Measurements from ENCODE around the gene EIF3D. TPM values are rescaled to one million over a fixed set of nuclear protein-coding genes. Genes with fewer than 3 reads are reported as not detected.

The EIF3D gene
- total RNA-seq, 1 experiment from 2014 or later = 481 TPM

DNA sequence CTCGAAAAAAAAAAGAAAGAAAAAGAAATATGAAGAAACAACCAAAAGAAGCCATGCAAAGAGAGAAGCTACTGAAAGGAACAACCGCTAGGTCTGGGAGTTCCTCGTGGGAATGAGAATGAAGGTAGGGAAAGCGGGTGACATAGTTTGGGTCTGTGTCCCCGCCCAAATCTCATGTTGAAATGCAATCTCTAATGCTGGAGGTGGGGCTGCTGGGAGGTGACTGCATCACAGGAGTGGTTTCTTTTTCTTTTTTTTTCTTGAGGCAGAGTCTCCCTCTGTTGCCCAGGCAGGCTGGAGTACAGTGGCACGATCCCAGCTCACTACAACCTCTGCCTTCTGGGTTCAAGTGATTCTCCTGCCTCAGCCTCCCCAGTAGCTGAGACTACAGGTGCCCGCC is 37.8 kb downstream of the EIF3D start:
- Histone ChIP-seq H2AFZ (ENCODE audit: low read length) (no peak overlapping the region), H3K4me2 (ENCODE audit: low read depth, low read length, poor library complexity, severe bottlenecking) (no peak overlapping the region), H3K79me2 (ENCODE audit: low read length) (no peaks in the 10 kb centered on the region), H4K20me1 (ENCODE audit: insufficient read depth, low read depth, low read length) (no peaks in the 10 kb centered on the region), H3K9ac (ENCODE audit: low read length) (no peak overlapping the region), H3K27me3 (ENCODE audit: low read length) (no peaks in the 10 kb centered on the region), H3K27ac (ENCODE audit: low read length) (no peak overlapping the region), H3K4me3 (ENCODE audit: low read length) (no peak overlapping the region), H3K9me2 (replicated peaks; ENCODE audit: insufficient read depth, low read length) (no peaks in the 10 kb centered on the region), H3K4me1 (ENCODE audit: low read length) (peaks cover 29% of the 10 kb centered on the region), H3K36me3 (ENCODE audit: insufficient read depth, low read length) (peaks cover 3% of the 10 kb centered on the region; the same call in 1 of the 2 replicates), H3K9me3 (ENCODE audit: low read length) (no peaks in the 10 kb centered on the region; the same call in 1 of the 2 replicates)
- DNase-seq = no peak

DNA sequence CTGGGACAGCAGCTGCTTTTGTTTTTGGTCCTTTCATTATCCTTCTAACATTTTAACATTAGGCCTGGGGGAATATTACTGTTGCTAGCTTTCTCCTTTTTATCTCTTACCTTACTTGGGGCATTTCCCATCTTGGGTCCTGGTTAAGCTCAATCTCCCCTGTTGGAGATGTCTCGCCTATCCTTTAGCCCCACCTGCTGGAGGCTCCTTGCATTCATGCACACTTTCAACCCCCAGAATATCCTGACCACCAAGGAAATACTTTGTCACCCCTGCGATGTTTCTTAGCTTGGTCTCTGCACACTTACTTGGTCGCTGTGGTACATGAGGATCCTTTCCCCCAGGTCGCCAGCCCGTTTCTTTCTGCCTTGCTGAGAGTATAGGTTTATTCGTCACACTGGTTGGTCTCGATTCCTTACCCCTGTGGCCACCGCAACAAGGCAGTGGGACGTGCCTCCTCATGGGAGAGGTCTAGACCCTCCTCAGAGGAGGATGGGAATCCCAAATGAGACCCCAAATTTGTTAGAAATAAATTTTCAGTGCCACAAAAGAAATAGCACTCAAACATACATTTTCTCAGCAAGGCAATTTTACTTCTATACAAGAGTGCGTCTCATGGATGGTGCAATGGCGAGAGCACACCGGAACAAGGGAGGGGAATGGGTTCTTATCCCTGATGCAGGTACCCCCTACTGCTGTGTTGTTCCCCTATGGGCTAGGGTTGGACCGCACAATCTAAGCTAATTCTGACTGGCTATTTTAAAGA is 42.2 kb downstream of the EIF3D start:
- Histone ChIP-seq H3K27ac (ENCODE audit: low read length) (no peak overlapping the region), H3K4me2 (ENCODE audit: low read depth, low read length, poor library complexity, severe bottlenecking) (no peak overlapping the region), H3K36me3 (ENCODE audit: insufficient read depth, low read length) (peaks cover 3% of the 10 kb centered on the region; the same call in 1 of the 2 replicates), H2AFZ (ENCODE audit: low read length) (no peak overlapping the region), H3K9ac (ENCODE audit: low read length) (no peak overlapping the region), H3K4me1 (ENCODE audit: low read length) (peaks cover 8% of the 10 kb centered on the region), H3K79me2 (ENCODE audit: low read length) (no peaks in the 10 kb centered on the region), H4K20me1 (ENCODE audit: insufficient read depth, low read depth, low read length) (no peaks in the 10 kb centered on the region), H3K4me3 (ENCODE audit: low read length) (no peak overlapping the region), H3K9me2 (replicated peaks; ENCODE audit: insufficient read depth, low read length) (no peaks in the 10 kb centered on the region), H3K9me3 (ENCODE audit: low read length) (no peaks in the 10 kb centered on the region; the same call in 1 of the 2 replicates), H3K27me3 (ENCODE audit: low read length) (no peaks in the 10 kb centered on the region)
- peak; percentile 82 for DNase-seq

- peaks cover 21% of the 10 kb centered on the region for H3K79me2 ChIP-seq (ENCODE audit: low read length)
- peak within 1 kb of the TSS; percentile 13; the same call in 1 of the 2 replicates for H2AFZ ChIP-seq (ENCODE audit: low read length)
- no peaks in the 10 kb centered on the region for H3K27me3 ChIP-seq (ENCODE audit: low read length)
- H3K9me2 ChIP-seq (replicated peaks; ENCODE audit: insufficient read depth, low read length) = no peaks in the 10 kb centered on the region
- H3K36me3 ChIP-seq (ENCODE audit: insufficient read depth, low read length) = peaks cover 4% of the 10 kb centered on the region
- H3K9ac ChIP-seq (ENCODE audit: low read length) = peak within 1 kb of the TSS; percentile 83
- peak within 1 kb of the TSS; percentile 81 for H3K4me2 ChIP-seq (ENCODE audit: low read depth, low read length, poor library complexity, severe bottlenecking)
- peak within 1 kb of the TSS; percentile 94 for H3K27ac ChIP-seq (ENCODE audit: low read length)
- peak; percentile 98 for DNase-seq
- peaks cover 18% of the 10 kb centered on the region for H3K4me1 ChIP-seq (ENCODE audit: low read length)
- H3K9me3 ChIP-seq (ENCODE audit: low read length) = no peaks in the 10 kb centered on the region
- H4K20me1 ChIP-seq (ENCODE audit: insufficient read depth, low read depth, low read length) = no peaks in the 10 kb centered on the region
- H3K4me3 ChIP-seq (ENCODE audit: low read length) = peak within 1 kb of the TSS; percentile 83
Observed at GRCh38 chr22:36481393-36482168, 47.4 kb downstream of the EIF3D start, which contains the start of gene TXN2. TXN2 (minus strand) TSS chr22:36481640; CDS start chr22:36480837, 803 bp downstream.

GRCh38 chr22:36480941-36481392 is 48.0 kb downstream of the EIF3D start:
- H3K4me1 ChIP-seq (ENCODE audit: low read length) = peaks cover 18% of the 10 kb centered on the region
- H3K36me3 ChIP-seq (ENCODE audit: insufficient read depth, low read length) = peaks cover 6% of the 10 kb centered on the region
- H3K4me2 ChIP-seq (ENCODE audit: low read depth, low read length, poor library complexity, severe bottlenecking) = peak overlapping the region; percentile 81
- no peaks in the 10 kb centered on the region for H3K9me2 ChIP-seq (replicated peaks; ENCODE audit: insufficient read depth, low read length)
- peaks cover 21% of the 10 kb centered on the region for H3K79me2 ChIP-seq (ENCODE audit: low read length)
- H2AFZ ChIP-seq (ENCODE audit: low read length) = peak overlapping the region; percentile 13; the same call in 1 of the 2 replicates
- H3K27ac ChIP-seq (ENCODE audit: low read length) = peak overlapping the region; percentile 94
- H3K9me3 ChIP-seq (ENCODE audit: low read length) = no peaks in the 10 kb centered on the region
- H3K9ac ChIP-seq (ENCODE audit: low read length) = peak overlapping the region; percentile 83
- DNase-seq = no peak
- no peaks in the 10 kb centered on the region for H3K27me3 ChIP-seq (ENCODE audit: low read length)
- H3K4me3 ChIP-seq (ENCODE audit: low read length) = peak overlapping the region; percentile 83
- H4K20me1 ChIP-seq (ENCODE audit: insufficient read depth, low read depth, low read length) = no peaks in the 10 kb centered on the region

DNA sequence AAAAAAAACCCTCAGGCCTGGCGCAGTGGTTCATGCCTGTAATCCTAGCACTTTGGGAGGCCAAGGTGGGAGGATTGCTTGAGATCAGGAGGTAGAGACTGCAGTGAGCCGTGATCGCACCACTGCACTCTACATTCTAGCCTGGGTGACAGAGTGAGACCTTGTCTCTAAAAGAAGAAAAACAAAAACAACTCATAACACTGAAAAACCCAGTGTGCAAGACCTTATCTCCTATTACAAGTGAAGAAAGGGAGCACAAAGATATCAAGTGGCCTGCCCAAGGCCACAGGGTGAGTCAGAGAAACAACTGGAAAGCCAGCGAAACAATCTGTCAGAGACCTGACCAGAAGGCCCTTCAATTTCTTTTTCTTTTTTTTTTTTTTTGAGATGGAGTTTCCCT is 50.0 kb downstream of the EIF3D start:
- no peaks in the 10 kb centered on the region for H3K27me3 ChIP-seq (ENCODE audit: low read length)
- H4K20me1 ChIP-seq (ENCODE audit: insufficient read depth, low read depth, low read length) = no peaks in the 10 kb centered on the region
- H2AFZ ChIP-seq (ENCODE audit: low read length) = no peak overlapping the region
- H3K36me3 ChIP-seq (ENCODE audit: insufficient read depth, low read length) = peaks cover 6% of the 10 kb centered on the region
- H3K9me3 ChIP-seq (ENCODE audit: low read length) = no peaks in the 10 kb centered on the region
- no peaks in the 10 kb centered on the region for H3K9me2 ChIP-seq (replicated peaks; ENCODE audit: insufficient read depth, low read length)
- no peak overlapping the region for H3K4me2 ChIP-seq (ENCODE audit: low read depth, low read length, poor library complexity, severe bottlenecking)
- H3K9ac ChIP-seq (ENCODE audit: low read length) = no peak overlapping the region
- peaks cover 18% of the 10 kb centered on the region for H3K4me1 ChIP-seq (ENCODE audit: low read length)
- DNase-seq = no peak
- H3K4me3 ChIP-seq (ENCODE audit: low read length) = no peak overlapping the region
- peaks cover 21% of the 10 kb centered on the region for H3K79me2 ChIP-seq (ENCODE audit: low read length)
- H3K27ac ChIP-seq (ENCODE audit: low read length) = no peak overlapping the region

DNA sequence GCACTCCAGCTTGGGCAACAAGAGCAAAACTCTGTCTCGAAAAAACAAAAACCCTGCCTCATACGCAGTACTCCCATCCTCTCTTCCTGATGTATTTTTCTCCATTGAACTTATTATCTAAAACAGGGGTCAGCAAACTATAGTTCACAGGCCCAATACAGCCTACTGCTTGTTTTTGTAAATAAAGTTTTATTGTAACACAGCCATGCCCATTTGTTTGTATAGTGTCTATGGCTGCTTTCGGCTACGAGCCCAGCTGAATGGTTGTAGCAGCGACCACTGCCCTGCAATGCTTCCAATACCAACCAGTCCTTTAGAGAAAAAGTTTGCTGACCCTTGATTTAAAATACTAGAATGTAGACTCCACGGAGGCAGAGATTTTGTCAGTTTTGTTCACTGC is 53.6 kb downstream of the EIF3D start:
- H3K79me2 ChIP-seq (ENCODE audit: low read length) = peaks cover 13% of the 10 kb centered on the region
- no peak overlapping the region for H3K9ac ChIP-seq (ENCODE audit: low read length)
- no peak overlapping the region for H2AFZ ChIP-seq (ENCODE audit: low read length)
- no peak for DNase-seq
- H3K4me1 ChIP-seq (ENCODE audit: low read length) = peaks cover 6% of the 10 kb centered on the region
- H3K4me2 ChIP-seq (ENCODE audit: low read depth, low read length, poor library complexity, severe bottlenecking) = no peak overlapping the region
- no peaks in the 10 kb centered on the region for H3K27me3 ChIP-seq (ENCODE audit: low read length)
- H3K9me2 ChIP-seq (replicated peaks; ENCODE audit: insufficient read depth, low read length) = no peaks in the 10 kb centered on the region
- H3K9me3 ChIP-seq (ENCODE audit: low read length) = no peaks in the 10 kb centered on the region
- peaks cover 6% of the 10 kb centered on the region for H3K36me3 ChIP-seq (ENCODE audit: insufficient read depth, low read length)
- no peak overlapping the region for H3K4me3 ChIP-seq (ENCODE audit: low read length)
- H4K20me1 ChIP-seq (ENCODE audit: insufficient read depth, low read depth, low read length) = no peaks in the 10 kb centered on the region
- no peak overlapping the region for H3K27ac ChIP-seq (ENCODE audit: low read length)

GRCh38 chr22:36472689-36473088 is 56.3 kb downstream of the EIF3D start:
- H3K36me3 ChIP-seq (ENCODE audit: insufficient read depth, low read length) = peaks cover 6% of the 10 kb centered on the region
- no peaks in the 10 kb centered on the region for H4K20me1 ChIP-seq (ENCODE audit: insufficient read depth, low read depth, low read length)
- no peaks in the 10 kb centered on the region for H3K27me3 ChIP-seq (ENCODE audit: low read length)
- H3K4me3 ChIP-seq (ENCODE audit: low read length) = no peak overlapping the region
- no peaks in the 10 kb centered on the region for H3K4me1 ChIP-seq (ENCODE audit: low read length)
- no peak overlapping the region for H2AFZ ChIP-seq (ENCODE audit: low read length)
- no peaks in the 10 kb centered on the region for H3K9me3 ChIP-seq (ENCODE audit: low read length)
- no peaks in the 10 kb centered on the region for H3K9me2 ChIP-seq (replicated peaks; ENCODE audit: insufficient read depth, low read length)
- no peak overlapping the region for H3K9ac ChIP-seq (ENCODE audit: low read length)
- H3K4me2 ChIP-seq (ENCODE audit: low read depth, low read length, poor library complexity, severe bottlenecking) = no peak overlapping the region
- H3K27ac ChIP-seq (ENCODE audit: low read length) = no peak overlapping the region
- H3K79me2 ChIP-seq (ENCODE audit: low read length) = no peaks in the 10 kb centered on the region
- DNase-seq = no peak

DNA sequence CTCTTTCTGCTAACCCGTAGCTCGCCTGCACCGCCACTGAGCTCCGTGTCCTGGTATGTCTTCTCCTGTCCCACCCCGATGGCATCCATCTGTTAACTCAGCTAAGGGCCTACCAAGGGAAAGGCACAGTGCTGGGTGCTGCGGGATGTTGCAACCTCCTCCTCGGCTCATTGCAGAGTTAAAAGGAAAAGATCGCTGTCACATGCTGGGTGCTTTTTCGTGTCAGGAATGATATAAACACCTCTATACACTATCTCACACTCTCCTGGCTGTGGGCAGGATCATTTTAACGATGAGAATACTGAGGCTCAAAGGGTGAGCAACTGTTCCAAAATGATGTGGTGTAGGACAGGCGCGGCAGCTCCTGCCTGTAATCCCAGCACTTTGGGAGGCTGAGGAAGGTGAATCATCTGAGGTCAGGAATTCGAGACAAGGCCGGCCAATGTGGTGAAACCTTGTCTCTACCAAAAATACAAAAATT is 57.6 kb downstream of the EIF3D start:
- Histone ChIP-seq H3K27ac (ENCODE audit: low read length) (no peak overlapping the region), H3K36me3 (ENCODE audit: insufficient read depth, low read length) (no peaks in the 10 kb centered on the region; the same call in none of the 2 replicates), H2AFZ (ENCODE audit: low read length) (no peak overlapping the region), H3K9me2 (replicated peaks; ENCODE audit: insufficient read depth, low read length) (no peaks in the 10 kb centered on the region), H3K27me3 (ENCODE audit: low read length) (no peaks in the 10 kb centered on the region), H3K9me3 (ENCODE audit: low read length) (no peaks in the 10 kb centered on the region), H3K79me2 (ENCODE audit: low read length) (no peaks in the 10 kb centered on the region), H4K20me1 (ENCODE audit: insufficient read depth, low read depth, low read length) (no peaks in the 10 kb centered on the region), H3K4me1 (ENCODE audit: low read length) (no peaks in the 10 kb centered on the region), H3K9ac (ENCODE audit: low read length) (no peak overlapping the region), H3K4me2 (ENCODE audit: low read depth, low read length, poor library complexity, severe bottlenecking) (no peak overlapping the region), H3K4me3 (ENCODE audit: low read length) (no peak overlapping the region)
- DNase-seq = no peak
